ENCODE data around the gene C1QTNF6.

C1QTNF6 gene

DNA sequence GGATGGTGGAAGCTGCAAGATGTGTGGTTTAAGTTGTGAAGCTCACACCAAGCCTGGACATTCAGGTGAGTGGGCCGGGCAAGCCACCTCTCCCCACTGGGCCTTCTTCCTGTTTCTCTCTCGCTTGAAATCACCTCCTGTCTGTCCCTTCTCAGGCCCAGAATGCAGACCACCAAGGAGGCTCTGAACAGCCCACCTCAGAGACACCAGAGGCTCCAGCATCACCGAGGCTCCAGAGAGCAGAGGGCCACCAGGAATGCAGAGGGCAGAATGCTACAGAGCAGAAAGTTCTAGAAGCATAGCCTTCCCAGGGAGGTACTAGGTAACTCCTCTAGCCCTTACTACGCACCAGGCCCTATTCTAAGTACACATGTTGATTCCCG lies 23.6 kb downstream of the C1QTNF6 start:
- FAIRE-seq (no peak), DNase-seq (ENCODE audit: insufficient read length, low spot score) (no peak)

DNA sequence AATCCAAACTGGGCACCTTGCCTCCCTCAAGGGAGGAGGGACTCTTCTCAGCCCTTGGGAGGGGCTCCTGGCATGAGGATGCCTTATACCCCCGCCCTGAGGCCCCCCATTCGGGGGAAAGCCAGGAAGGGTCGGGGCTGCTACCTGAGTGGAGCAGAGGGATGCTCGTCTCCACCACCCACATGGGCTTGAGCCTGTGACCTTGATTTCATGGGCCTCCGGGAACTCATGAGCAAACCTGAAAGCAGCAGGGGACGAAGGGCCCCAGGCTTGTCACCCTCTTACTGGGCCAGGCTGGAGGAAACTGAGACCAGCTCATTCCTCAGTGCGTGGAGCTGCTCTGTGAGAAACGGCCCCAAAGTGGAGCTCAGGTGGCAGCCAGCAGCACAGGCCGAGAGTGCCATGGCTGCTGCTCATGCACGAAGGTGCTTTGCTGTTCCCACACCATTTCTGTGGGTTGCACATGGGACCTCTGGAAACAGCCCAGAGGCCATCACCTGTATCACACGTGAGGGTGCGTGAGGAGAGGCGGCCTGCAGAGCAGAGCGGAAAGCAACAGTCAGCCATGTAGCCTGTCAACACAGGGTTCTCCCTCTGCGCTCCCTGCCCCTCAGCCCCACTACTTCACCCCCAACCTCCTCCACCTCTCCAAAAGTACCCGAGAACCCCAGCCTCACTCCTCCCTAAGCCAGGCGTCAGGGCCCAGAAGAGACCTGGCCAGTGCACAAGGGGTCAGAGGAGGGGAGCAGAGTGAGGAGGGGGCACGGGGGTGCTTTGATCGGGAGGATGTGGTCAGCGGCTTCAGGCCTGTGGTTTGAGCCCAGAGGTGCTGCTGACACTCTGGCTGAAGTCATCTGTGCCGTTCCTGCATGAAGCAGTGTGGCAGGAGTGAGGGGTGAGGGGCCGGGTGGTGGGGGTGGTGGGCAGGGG lies 24.2 kb downstream of the C1QTNF6 start:
- DNase-seq (ENCODE audit: insufficient read length, low spot score) (no peak), FAIRE-seq (no peak)

DNA sequence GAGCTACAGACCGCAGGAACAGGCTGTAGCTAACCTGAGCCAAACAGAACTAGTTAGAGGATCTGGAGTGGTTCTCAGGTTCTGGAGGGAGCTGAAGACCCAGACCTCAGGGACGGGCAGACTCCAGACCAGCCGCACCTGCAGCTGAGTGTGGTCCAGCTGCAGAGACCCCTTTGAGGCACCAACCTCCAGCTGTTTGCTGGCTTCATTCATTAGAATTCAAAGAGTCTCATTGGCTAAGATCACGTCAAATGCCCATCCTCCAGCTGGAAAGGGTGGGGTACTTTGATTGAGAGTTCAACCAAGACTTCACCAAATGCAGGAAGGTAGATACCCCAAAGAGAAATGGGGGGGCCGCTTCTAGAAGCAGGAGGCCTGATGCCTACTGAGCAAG lies 25.0 kb downstream of the C1QTNF6 start:
- no peak for FAIRE-seq

DNA sequence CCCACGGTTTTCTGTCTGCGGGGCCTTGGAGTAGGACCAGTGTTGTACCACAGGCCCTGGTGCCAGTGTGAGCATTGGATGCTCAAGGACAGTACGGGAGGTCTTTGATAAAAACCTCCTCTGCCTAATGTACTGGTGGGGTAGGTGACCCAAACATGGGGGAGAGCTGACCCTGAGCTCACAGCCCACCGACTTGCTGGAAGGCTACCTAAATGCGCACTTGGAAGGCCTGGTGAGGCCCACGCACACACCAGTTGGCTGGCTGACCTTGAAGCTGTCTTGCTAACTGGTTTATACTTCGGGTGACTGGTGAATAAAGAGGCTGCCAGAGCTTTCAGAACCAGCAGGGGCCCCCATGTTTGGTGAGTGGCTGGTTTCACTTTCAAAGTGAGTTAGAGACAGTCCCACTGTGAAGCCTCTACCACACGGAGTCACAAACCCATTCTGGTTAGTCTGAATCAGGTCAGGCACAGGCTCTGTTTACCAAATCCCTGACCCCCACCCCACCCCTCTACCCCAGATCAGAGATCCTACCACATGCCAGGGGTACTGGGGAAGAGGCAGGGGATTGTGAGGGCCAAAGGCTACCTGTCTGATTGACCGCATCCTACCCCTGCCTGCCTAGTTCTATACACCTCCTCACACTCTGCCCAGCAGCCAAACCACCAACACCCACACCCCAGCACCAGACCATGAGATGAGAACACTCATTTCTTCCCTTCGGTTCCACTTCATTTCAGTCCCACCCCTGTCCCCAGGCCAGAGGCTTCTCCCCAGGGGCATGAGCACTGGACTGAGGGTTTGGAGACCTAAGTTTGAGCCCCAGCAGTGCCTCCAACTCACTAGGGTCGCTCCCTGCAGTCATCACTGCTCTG lies 25.6 kb downstream of the C1QTNF6 start:
- FAIRE-seq (no peak), DNase-seq (ENCODE audit: insufficient read length, low spot score) (no peak)

More for the DNA sequence above, 25.0 kb downstream of the C1QTNF6 start:
- DNase-seq (ENCODE audit: insufficient read length, low spot score) = no peak

DNA sequence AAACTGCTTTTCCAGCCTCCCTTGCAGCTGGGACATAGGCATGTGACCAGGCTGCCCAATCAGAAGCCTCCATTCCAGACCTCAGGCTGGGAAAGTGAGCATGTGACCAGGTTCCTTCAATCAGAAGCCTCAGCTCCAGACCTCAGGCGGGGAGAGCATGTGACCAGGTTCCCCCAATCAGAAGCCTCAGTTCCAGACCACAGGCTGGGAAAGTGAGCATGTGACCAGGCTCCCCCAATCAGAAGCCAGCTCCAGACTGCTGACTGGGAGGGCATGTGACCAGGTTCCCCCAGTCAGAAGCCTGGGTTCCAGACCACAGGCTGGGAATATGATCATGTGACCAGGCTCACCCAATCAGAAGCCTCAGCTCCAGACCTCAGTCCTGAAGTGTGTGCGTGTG lies 26.6 kb downstream of the C1QTNF6 start:
- no peak for FAIRE-seq
- no peak for DNase-seq (ENCODE audit: insufficient read length, low spot score)

DNA sequence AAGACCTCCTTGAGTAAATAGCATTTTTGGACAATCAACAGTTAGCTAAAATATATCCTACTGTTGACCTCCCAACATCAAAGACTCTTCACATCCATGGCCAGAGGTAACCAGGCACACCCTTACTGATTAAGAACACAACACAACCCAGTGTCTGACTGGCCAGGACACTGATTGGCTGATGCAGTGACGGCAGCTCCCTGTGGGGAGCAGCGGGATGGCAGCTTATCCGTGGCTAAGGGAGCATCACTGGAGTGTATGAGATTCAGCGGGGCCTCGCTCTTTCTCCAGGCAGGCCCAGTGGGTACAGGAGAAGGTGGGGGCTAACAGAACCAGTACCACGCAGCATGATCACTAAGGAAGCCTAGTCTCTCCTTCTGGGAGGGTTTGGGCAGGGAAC lies 28.0 kb downstream of the C1QTNF6 start:
- FAIRE-seq (no peak), DNase-seq (ENCODE audit: insufficient read length, low spot score) (no peak)

DNA sequence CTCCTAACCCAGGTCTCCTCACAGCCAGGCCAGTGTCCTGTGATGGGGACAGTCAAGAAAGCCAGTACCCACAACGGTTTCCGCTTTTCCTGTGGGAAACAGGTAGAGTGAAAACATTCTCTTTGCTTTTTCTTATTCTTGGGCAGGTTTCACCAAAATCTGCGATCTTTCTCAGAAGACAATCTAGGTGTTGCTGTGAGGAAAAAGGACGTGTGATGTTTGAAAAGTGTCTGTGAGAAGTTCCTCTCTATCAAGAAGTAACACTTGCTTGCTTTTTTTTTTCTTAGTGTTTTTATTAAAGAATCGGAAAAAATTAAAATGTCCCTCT lies 29.1 kb downstream of the C1QTNF6 start:
- FAIRE-seq = no peak

DNA sequence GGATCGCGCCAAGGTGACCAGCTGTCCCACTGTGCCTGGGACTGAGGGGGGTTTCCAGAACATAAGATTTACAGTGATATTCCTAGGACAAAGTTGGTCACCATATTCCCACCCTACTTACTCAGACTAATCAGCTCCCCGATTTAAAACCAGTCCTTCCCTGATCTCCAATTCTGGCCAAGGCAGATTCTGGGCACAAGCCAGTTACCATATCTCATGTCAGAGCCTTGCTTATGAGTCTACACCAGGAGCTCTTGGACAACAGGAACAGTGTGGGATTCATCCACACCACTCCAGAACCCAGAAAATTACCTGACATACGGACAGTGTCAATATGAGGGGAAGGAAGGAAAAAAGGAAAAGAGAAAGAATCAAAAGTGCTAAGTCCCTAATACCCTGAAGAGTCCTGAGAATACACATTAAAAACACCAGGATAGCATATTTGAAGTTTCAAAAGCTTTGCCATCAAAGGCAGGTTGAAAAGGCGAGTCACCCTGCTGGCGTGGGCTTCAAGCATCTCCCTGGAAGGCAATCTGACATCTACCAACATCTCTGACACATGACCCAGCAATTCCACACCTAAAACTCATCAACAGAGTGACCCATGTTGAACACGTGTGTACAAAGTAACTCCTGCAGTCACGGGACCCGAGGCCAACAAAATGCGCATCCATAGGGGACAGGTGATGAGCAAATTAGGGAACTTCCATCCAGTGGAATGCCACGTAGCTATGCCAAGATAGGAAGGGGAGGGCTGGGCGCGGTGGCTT lies 30.3 kb downstream of the C1QTNF6 start:
- DNase-seq (ENCODE audit: insufficient read length, low spot score) (no peak), FAIRE-seq (no peak)

More for the DNA sequence above, 29.1 kb downstream of the C1QTNF6 start:
- no peak for DNase-seq (ENCODE audit: insufficient read length, low spot score)

DNA sequence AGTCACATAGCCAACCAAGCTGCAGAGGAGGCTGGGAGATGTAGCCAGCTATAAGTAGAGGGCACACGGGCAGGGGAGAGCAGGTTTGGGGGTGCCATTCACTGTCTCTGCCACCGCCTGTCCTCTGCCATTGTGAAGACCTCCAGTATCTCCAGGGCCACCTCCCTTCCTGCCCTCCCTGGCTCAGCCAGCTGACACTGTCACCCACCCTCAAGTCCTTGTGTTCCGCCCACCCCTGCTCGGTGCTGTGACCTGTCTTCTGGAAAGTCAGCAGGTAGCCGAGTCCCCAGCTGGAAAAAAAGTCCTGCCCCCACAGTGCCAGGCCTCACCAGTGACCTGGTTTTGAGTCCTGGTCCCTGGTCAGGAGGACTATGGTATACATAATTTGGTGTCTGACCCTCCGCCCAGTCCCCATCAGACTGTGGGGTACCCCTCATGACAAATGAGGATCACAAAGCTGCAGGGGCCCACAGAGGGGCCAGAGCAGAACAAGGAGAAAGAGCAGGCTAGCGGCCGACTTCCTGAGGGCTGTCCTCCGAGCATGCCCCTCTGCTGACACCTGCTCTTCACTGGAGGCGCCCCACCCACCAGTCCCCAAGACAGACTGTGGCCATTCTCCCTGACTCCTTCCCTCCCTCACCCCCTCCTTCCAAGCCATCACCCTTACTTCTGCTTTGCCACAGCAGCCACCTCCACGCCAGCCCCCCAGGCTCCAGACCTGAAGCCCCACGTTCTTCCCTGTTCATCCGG lies 31.2 kb downstream of the C1QTNF6 start:
- DNase-seq (ENCODE audit: insufficient read length, low spot score) (no peak), FAIRE-seq (no peak)

DNA sequence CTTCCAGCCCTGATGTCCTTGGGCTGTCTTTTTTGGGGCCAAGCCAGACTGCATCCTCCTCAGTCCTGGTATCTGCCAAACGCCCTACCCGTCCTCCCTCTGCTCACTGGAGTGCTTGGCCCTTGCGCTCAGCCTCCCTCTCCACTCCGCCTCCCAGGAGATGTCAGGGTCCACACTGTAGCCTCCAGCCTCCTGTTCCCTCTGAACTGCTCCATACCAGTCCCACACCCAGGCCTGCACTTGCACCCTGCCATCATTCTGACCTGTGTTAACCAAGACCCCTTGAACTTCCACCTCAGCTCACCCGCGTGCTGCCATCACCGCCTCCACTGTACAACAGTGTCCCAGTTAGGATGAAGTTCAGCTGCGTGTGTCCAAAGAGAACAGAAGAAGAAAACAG lies 32.1 kb downstream of the C1QTNF6 start:
- FAIRE-seq = no peak

DNA sequence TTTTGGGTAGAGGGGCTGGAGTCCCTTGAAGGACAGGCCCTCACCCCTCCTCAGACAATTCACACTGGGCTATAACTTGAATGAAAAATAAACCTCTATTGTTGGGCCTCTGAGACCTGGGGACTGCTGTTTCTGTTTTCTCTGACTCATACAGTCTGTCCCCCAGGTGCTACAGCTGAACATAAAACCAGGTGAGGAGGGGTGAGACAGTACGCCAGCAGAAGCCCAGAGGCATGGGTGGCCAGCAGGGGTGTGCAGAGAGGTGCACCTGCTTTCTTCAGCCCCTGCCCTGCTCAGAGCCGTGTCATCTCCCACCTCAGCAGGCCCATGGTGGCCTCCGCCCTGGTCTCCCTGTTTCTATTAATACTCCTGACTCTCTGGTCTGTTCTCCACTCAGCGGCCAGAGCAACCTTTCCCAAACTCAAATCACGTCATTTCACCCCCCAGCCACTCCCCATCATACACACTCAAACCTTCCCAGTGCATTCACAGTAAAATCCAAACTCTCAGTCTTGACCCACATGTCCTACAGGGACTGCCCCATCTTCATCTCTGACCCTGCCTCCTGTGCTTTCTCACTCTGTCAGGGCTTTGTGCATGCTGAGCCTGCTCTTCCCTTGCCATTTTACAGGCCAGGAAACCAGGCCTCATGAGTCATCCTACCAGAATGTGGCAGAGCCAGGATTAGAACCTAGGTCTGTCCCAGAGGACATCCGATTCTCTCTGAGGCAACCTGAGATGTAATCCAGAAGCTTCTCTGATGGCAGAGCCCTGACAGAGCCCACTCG lies 32.9 kb downstream of the C1QTNF6 start:
- DNase-seq (ENCODE audit: insufficient read length, low spot score) = no peak
- no peak for FAIRE-seq

More for the DNA sequence above, 32.1 kb downstream of the C1QTNF6 start:
- DNase-seq (ENCODE audit: insufficient read length, low spot score) = no peak

DNA sequence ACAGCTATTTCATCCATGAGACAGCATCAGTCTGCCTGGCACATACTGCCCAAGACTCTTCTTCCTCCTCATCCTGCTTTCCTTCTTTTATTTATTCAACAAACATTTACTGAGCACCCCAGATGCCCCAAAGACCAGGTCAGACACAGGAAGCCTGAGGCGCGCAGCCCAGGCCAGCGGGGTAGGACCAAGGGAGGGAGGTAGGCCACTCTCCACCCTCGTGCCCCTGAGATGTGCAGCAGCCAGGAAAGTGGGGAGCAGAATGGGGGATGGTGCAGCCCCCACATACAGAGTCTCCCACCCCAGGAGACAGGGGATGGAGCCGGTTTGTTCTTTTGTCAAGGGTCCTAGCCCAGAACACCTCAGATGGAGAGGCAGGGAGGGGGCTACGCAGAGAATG lies 34.1 kb downstream of the C1QTNF6 start:
- FAIRE-seq (no peak), DNase-seq (ENCODE audit: insufficient read length, low spot score) (no peak)

DNA sequence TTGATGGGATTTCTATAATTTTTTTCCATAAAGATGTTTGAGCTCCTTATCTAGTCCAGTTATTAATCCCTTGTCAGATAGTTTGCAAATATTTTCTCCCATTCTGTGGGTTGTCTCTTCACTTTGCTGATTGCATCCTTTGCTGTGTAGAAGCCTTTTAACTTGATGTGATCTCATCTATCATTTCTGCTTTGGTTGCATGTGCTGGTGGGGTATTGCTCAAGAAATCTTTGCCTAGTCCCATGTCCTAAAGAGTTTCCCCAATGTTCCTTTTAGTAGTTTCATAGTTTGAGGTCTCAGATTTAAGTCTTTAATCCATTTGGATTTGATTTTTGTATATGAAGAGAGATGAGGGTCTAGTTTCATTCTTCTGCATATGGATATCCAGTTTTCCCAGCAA lies 36.6 kb downstream of the C1QTNF6 start:
- DNase-seq (ENCODE audit: insufficient read length, low spot score) (no peak), FAIRE-seq (no peak)

DNA sequence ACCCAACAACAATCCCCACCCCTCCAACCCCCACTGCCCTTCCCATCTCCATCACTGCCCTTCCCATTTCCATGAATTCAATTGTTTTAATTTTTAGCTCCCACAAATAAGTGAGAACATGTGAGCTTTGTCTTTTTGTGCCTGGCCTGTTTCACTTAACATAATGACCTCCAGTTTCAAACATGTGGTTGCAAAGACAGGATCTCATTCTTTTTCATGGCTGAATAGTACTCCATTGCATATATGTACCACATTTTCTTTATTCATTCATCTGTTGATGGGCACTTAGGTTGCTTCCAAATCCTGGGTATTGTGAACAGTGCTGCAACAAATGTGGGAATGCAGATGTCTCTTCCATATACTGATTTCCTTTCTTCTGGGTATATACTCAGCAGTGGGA lies 37.3 kb downstream of the C1QTNF6 start:
- FAIRE-seq (no peak), DNase-seq (ENCODE audit: insufficient read length, low spot score) (no peak)

DNA sequence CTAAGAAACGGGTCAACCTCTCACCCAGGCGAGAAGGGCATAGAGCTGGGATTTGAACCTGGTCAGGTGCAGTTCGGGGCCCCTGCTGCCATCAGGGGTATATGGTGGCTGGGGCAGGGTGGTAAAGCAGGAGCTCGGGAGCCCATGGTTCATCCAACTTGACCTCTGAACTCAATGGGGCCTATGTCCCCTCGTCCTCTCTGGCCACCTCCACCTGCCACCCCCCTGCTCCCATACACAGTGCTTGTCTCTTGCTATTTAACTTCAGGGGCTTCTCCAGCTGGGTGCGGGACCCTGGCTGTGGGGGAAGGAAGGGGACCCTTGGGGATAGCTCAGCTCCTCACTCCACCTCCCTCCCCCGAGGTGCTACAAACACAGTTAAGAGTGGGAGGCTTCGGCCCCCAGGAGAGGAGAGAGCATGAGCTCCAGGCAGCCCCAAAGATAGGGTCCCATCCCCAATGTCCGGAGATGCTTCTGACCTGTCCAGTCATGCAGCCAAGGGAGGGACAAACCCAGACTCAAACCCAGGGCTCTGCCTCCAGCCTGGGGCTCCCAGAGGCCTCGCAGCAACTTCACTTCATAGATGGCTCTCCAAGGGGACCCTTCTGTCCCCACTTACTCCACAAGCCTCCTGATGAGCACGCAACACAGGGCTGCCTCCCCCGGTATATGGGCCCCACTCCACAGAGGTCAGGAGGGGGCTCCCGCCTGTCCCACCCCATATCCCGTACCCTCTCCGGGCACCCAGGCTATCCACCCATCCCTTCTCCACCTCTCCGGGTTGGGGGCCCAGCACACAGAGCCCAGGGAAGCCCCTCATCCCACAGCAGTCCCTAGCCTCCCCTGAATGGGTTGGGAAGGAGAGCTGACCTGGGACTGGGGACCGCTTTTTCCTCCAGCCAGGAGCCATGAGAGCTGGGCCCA lies 39.0 kb downstream of the C1QTNF6 start:
- FAIRE-seq = no peak

DNA sequence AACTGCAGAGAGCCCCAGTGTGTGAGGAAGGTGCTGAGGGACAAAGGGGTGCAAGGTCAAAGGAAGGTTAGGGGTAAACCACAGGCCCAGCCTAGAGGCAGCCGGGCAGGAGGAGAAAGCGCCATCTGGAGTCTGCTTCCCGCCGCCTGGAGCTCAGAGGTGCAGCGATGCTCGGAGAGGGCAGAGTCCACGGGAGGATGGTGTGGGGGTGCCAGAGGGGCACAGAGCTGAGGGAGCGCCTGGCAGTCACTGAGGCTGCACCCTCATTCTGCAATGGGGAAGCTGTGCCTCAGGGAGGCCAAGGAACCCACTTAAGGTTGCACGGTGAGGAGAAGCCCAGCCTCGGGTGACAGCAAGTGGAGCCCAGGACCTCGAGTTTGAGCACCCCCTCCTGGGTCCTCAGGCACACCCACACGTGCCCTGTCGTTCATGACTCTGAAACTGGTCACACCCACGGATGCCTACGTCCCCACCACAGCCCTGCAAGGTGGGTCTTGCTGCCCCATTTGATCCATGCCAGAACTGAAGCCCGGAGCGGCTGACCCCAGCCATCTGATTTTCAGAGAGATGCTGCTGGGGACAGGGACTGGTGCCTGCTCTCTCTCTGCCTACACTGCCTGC lies 39.9 kb downstream of the C1QTNF6 start:
- DNase-seq (ENCODE audit: insufficient read length, low spot score) (no peak), FAIRE-seq (no peak)

More for the DNA sequence above, 39.0 kb downstream of the C1QTNF6 start:
- DNase-seq (ENCODE audit: insufficient read length, low spot score) = no peak

DNA sequence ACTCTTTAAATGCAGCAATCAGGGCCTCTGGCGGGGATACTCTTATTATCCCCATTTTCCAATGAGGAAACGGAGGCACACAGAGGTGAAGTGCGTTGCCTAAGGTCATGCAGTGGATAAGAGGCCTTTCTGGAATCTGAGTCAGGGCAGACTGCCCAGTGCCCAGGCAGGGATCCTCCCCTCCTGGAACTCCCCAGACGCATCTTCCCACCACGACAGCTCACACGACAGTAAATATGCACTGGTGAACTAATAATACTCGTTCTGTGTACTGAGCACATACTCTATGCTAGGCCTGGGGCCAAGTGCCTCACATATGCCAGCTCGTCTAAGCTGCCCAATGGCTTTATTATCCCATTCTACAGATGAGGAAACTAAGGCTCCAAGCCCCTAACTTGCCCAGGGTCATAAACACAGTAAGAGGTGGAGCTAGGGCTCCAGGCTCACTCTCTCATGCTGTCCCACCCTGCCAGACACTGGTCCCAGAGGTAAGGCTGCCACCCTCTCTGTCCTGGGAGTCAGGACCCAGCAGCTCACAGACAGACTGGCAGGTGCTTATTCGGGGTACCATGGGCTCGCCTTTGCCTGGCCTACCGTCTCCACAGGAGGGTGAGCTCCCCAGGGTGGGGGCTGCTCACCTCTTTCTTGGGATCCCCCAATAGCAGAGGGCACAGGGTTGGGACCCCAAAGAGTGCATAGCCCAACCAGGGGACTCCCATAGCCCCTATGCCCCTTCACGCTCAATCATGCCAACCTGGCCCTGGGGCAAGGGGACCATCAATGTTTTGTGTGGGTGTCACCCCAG lies 40.7 kb downstream of the C1QTNF6 start:
- no peak for FAIRE-seq
- no peak for DNase-seq (ENCODE audit: insufficient read length, low spot score)
